K562 (cell line): Measurements from ENCODE around the gene GTPBP1. TPM values are rescaled to one million over a fixed set of nuclear protein-coding genes. Genes with fewer than 3 reads are reported as not detected.

ENCODE experiments used
- ATAC-seq: fragments of 200-7000 bp; cut with Tn5 transposase; 3 replicates; pipeline ENCODE4 v1.9.1; 2020; ENCODE audit warnings: moderate library complexity
- BruUV-seq: library from RNA; stranded (reverse); fragments of 400-500 nt; replicated peaks from 2 replicates; lab custom pipeline; 2021; lab: Mats Ljungman, UMichigan
- CTCF ChIA-PET: fragments of 300-600 bp; formaldehyde crosslinking; extraction: SDS; loops from one replicate; lab custom pipeline; 2021; ENCODE audit warnings: low intra/inter-chr PET ratio; lab: Yijun Ruan, JAX
- POLR2A ChIA-PET: fragments of 300-600, 350-650 bp; sonication (Branson Sonifier 250); formaldehyde crosslinking; extraction: SDS; loops from one replicate; lab custom pipeline; 2021; ENCODE audit warnings: antibody characterized with exemption, inconsistent platforms; lab: Yijun Ruan, JAX
- DNase-seq, 4 experiments: peaks; one replicate each; pipeline versions ENCODE4 v3.0.0 to v3.0.0-alpha.2; 2011 to 2018; ENCODE audit warnings: low spot score in 3 of 4, mixed read lengths in 3 of 4; ENCODE audit errors: extremely low read depth in 1 of 4
- FAIRE-seq: peaks from 2 replicates; lab custom pipeline; 2011; peaks lifted over from hg19 to GRCh38; lab: Jason Lieb, UNC
- H2AFZ ChIP-seq: 2 replicates; pipeline ENCODE4 v1.6.0; 2011; ENCODE audit warnings: low read depth, low read length, control low read depth, inconsistent platforms
- H3K27ac ChIP-seq: fragments of 200-600 bp; 3 replicates; pipeline ENCODE4 v1.8.0; 2011; ENCODE audit warnings: low read depth, mild to moderate bottlenecking, control low read depth, inconsistent platforms, low read length, moderate library complexity, mixed read lengths; ENCODE audit errors: extremely low read depth
- H3K27me3 ChIP-seq, 2 experiments: fragments of 300-600 bp in 1 of 2; 2 replicates in 1 of 2; 3 replicates in 1 of 2; pipeline versions ENCODE4 v1.6.0 to v1.8.0; 2011; ENCODE audit warnings: inconsistent platforms in 2 of 2, low read length in 2 of 2, mild to moderate bottlenecking in 1 of 2, mixed read lengths in 1 of 2, moderate library complexity in 1 of 2; ENCODE audit not compliant: control insufficient read depth in 2 of 2, insufficient read depth in 2 of 2
- H3K36me3 ChIP-seq: fragments of 300-600 bp; 3 replicates; pipeline ENCODE4 v1.8.0; 2011; ENCODE audit warnings: mild to moderate bottlenecking, low read length, inconsistent platforms; ENCODE audit not compliant: control insufficient read depth, insufficient read depth
- H3K4me1 ChIP-seq, 2 experiments: fragments of 200-600 bp in 1 of 2; replicated peaks in 1 of 2; 2 replicates in 1 of 2; 3 replicates in 1 of 2; pipeline versions ENCODE4 v1.5.1 to v1.8.0; 2011; ENCODE audit warnings: inconsistent platforms in 2 of 2, low read length in 2 of 2, mild to moderate bottlenecking in 1 of 2, mixed read lengths in 1 of 2, moderate library complexity in 1 of 2; ENCODE audit not compliant: control insufficient read depth in 2 of 2, insufficient read depth in 2 of 2
- H3K4me2 ChIP-seq: 2 replicates; pipeline ENCODE4 v1.6.1; 2011; ENCODE audit warnings: low read length, control low read depth, inconsistent platforms, mixed read lengths; ENCODE audit not compliant: insufficient read depth
- H3K4me3 ChIP-seq: fragments of 200-600 bp; sonication (generic), shearing (Covaris generic); 2 replicates; pipeline ENCODE4 v1.5.1; 2016; ENCODE audit warnings: control low read depth, inconsistent platforms
- H3K79me2 ChIP-seq: fragments of 200-600 bp; 3 replicates; pipeline ENCODE4 v1.8.0; 2011; ENCODE audit warnings: low read length, inconsistent platforms; ENCODE audit not compliant: control insufficient read depth, insufficient read depth
- H3K9ac ChIP-seq, 2 experiments: 2 replicates each; pipeline versions ENCODE4 v1.6.0 to v1.6.1; 2011; ENCODE audit warnings: low read depth in 2 of 2, low read length in 2 of 2, control low read depth in 1 of 2, inconsistent platforms in 1 of 2, mild to moderate bottlenecking in 1 of 2, mixed read lengths in 1 of 2; ENCODE audit not compliant: insufficient read depth in 1 of 2
- H3K9me1 ChIP-seq: one replicate; pipeline ENCODE4 v1.6.0; 2011; ENCODE audit warnings: inconsistent platforms, mild to moderate bottlenecking, low read length, moderate library complexity; ENCODE audit not compliant: control insufficient read depth, insufficient read depth
- H3K9me3 ChIP-seq: replicated peaks from 2 replicates; pipeline ENCODE4 v1.5.1; 2011; ENCODE audit warnings: low read depth, low read length, inconsistent platforms; ENCODE audit not compliant: control insufficient read depth, insufficient read depth
- H4K20me1 ChIP-seq: replicated peaks from 2 replicates; pipeline ENCODE4 v1.6.1; 2011; ENCODE audit warnings: low read length, inconsistent platforms, mixed read lengths; ENCODE audit not compliant: control insufficient read depth, insufficient read depth
- BMI1 ChIP-seq: fragments of 150-350 bp; IDR thresholded peaks from 2 replicates; pipeline ENCODE4 v1.6.1; 2014; ENCODE audit warnings: low read length
- BRCA1 ChIP-seq, 2 experiments: fragments of 450-650 bp in 1 of 2; sonication (generic) in 1 of 2; formaldehyde crosslinking in 1 of 2; IDR thresholded peaks; 2 replicates each; pipeline versions ENCODE4 v1.5.0 to v1.6.1; 2017 to 2020; ENCODE audit warnings: mild to moderate bottlenecking in 1 of 2, missing genetic modification reagents in 1 of 2
- HIVEP1 ChIP-seq: fragments of 250-450 bp; sonication (Bioruptor Pico); IDR thresholded peaks from 2 replicates; pipeline ENCODE4 v1.4.0; 2020; ENCODE audit warnings: mild to moderate bottlenecking
- KLF13 ChIP-seq: fragments of 450-650 bp; IDR thresholded peaks from 2 replicates; pipeline ENCODE4 v1.6.1; 2016; ENCODE audit warnings: missing genetic modification characterization, low read depth, mild to moderate bottlenecking, missing compliant biosample characterization, moderate library complexity, borderline replicate concordance
- MYC ChIP-seq, 2 experiments: fragments of 250-450 bp in 1 of 2; sonication (Bioruptor Pico) in 1 of 2; IDR thresholded peaks; 2 replicates each; pipeline versions ENCODE4 v1.5.1 to v1.6.1; 2012 to 2021; ENCODE audit warnings: low read depth in 2 of 2, borderline replicate concordance in 1 of 2, improper control_type of control experiment in 1 of 2, low read length in 1 of 2, mild to moderate bottlenecking in 1 of 2, moderate library complexity in 1 of 2
- RBFOX2 ChIP-seq: fragments of 200-400 bp; formaldehyde crosslinking; IDR thresholded peaks from 2 replicates; pipeline ENCODE4 v1.6.1; 2017; ENCODE audit warnings: low read depth, mild to moderate bottlenecking, low read length, moderate library complexity
- SAP30 ChIP-seq: fragments of 200-600 bp; sonication (generic); IDR thresholded peaks from 2 replicates; pipeline ENCODE4 v1.6.1; 2012; ENCODE audit warnings: borderline replicate concordance, low read depth, mild to moderate bottlenecking, moderate library complexity, low read length, control low read depth, inconsistent platforms; ENCODE audit not compliant: insufficient read depth, poor library complexity, severe bottlenecking
- UBTF ChIP-seq, 2 experiments: IDR thresholded peaks; 2 replicates each; pipeline ENCODE4 v1.6.1; 2012; ENCODE audit warnings: improper control_type of control experiment in 2 of 2, low read depth in 2 of 2, low read length in 2 of 2, borderline replicate concordance in 1 of 2
- ZNF695 ChIP-seq: fragments of 450-650 bp; formaldehyde crosslinking; IDR thresholded peaks from 2 replicates; pipeline ENCODE4 v1.4.0; 2020; ENCODE audit warnings: mild to moderate bottlenecking, moderate library complexity
- WGBS: fragments of 100-300 bp; shearing (Covaris generic); methylation state at CpG from one replicate; pipeline ENCODE4 v1.1.6; 2016; ENCODE audit warnings: low coverage, mixed read lengths; ENCODE audit not compliant: insufficient coverage; ENCODE audit errors: missing lambda C conversion rate; 5-methylcytosine and 5-hydroxymethylcytosine counted together
- in situ Hi-C: fragments of 300-500 bp; cut with MboI; formaldehyde crosslinking; loops from 4 replicates; pipeline ENCODE4 v1.15.0; 2018; ENCODE audit warnings: inconsistent platforms, mixed read lengths
- intact Hi-C: fragments of 100-400 bp; cut with micrococcal nuclease; formaldehyde crosslinking; loops from 2 replicates; pipeline ENCODE4 v1.14.2; 2022
- polyA plus RNA-seq, 8 experiments: library from polyadenylated mRNA; depleted of rRNA in 4 of 8; stranded (reverse) in 5 of 8; unstranded in 3 of 8; fragments of >200 nt; fragmentation: Nextera tagmentation in 2 of 8; fragmentation: Illumina TruSeq in 1 of 8; extraction: Ambion mirVana in 2 of 8; extraction: Trizol in 1 of 8; gene quantifications; 2 replicates each; pipeline versions ENCODE4 v1.2.1 to v1.2.3, GENCODE V29; 2011 to 2014; ENCODE audit warnings: inconsistent platforms in 1 of 8, missing spikeins in 1 of 8
- total RNA-seq, 7 experiments: library from RNA; depleted of rRNA in 6 of 7; stranded (reverse); fragments of >200 nt in 6 of 7; fragmentation: Illumina TruSeq in 2 of 7; extraction: Trizol in 2 of 7; gene quantifications; 2 replicates each; pipeline versions ENCODE4 v1.2.1 to v1.2.3, GENCODE V29; 2011 to 2021; ENCODE audit warnings: low replicate concordance in 1 of 7
- TF ChIP-seq, protein P1 (sequence below): sonication (generic); formaldehyde crosslinking; IDR thresholded peaks from 2 replicates; pipeline ENCODE4 v1.8.0; 2022; ENCODE audit warnings: mild to moderate bottlenecking, missing genetic modification reagents
- TF ChIP-seq, protein P2 (sequence below): fragments of 250-450 bp; sonication (Bioruptor Pico); IDR thresholded peaks from 2 replicates; pipeline ENCODE4 v1.8.0; 2021; ENCODE audit warnings: borderline replicate concordance, mild to moderate bottlenecking, moderate library complexity; ENCODE audit not compliant: poor library complexity, severe bottlenecking
- TF ChIP-seq, protein P3 (sequence below): sonication (generic); formaldehyde crosslinking; IDR thresholded peaks from 2 replicates; pipeline ENCODE4 v1.9.0; 2022; ENCODE audit warnings: mild to moderate bottlenecking, missing genetic modification reagents
- TF ChIP-seq, protein P4 (sequence below): sonication (generic); formaldehyde crosslinking; IDR thresholded peaks from 2 replicates; pipeline ENCODE4 v1.8.0; 2022; ENCODE audit warnings: missing genetic modification reagents, mild to moderate bottlenecking, moderate library complexity, borderline replicate concordance

Gene GTPBP1
- total and polyA plus RNA-seq, 9 of the 15 experiments (the other 6 are each of a cell fraction or from before 2014, with no cell fraction given): 0.83 to 53.2 (median 23.3) TPM

GRCh38 chr22:38706101-38706900 is 557 bp downstream of the GTPBP1 start:
- DNase-seq (peak in 2 of 4 experiments; percentile 69 to 71), ATAC-seq (peak; percentile 6), FAIRE-seq (no peak)
- peak overlapping the region; percentile 91 for H3K4me2 ChIP-seq
- H3K4me1 ChIP-seq: peaks cover 24 to 40% of the 10 kb centered on the region in 2 experiments; a peak in 4 of 5 replicates
- no peaks in the 10 kb centered on the region for H3K9me3 ChIP-seq
- H3K9me1 ChIP-seq: no peaks in the 10 kb centered on the region
- in situ Hi-C loops: no loop called here
- peaks cover 60% of the 10 kb centered on the region for H3K79me2 ChIP-seq
- peak overlapping the region; percentile 86 to 97 for H3K9ac ChIP-seq
- H3K27ac ChIP-seq: peak overlapping the region; percentile 91
- H4K20me1 ChIP-seq: peaks cover 18% of the 10 kb centered on the region
- CTCF ChIA-PET: no interaction called here
- BruUV-seq: no TSS peak
- peaks cover 31% of the 10 kb centered on the region; the same call in 2 of the 3 replicates for H3K36me3 ChIP-seq
- intact Hi-C loops: no loop called here
- H3K4me3 ChIP-seq: peak overlapping the region; percentile 94
- POLR2A ChIA-PET: interaction anchor here (0.6 to 2.7 kb wide), 14 partner anchors 8 to 158 kb away, joined by 3 to 9 read pairs (median 4); partner anchors contain the start of gene TOMM22
- H3K27me3 ChIP-seq: no peaks in the 10 kb centered on the region
- H2AFZ ChIP-seq: no peak overlapping the region
- WGBS: 0% methylated on average over 18 of the region's 80 CpGs
- TF ChIP-seq, protein P1, sequence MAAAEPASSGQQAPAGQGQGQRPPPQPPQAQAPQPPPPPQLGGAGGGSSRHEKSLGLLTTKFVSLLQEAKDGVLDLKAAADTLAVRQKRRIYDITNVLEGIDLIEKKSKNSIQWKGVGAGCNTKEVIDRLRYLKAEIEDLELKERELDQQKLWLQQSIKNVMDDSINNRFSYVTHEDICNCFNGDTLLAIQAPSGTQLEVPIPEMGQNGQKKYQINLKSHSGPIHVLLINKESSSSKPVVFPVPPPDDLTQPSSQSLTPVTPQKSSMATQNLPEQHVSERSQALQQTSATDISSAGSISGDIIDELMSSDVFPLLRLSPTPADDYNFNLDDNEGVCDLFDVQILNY (CRISPR knock-in tag): no peak
- TF ChIP-seq ZNF695 (CRISPR knock-in tag) (no peak), BRCA1 (IDR thresholded peaks at IDR 0.05) (no peak), BRCA1 (CRISPR knock-in tag; IDR thresholded peaks at IDR 0.05) (0 out of 2 replicates have a peak, but pooled peaks have one; percentile 25), HIVEP1 (CRISPR knock-in tag) (no peak), KLF13 (no peak), SAP30 (no peak), MYC (IDR thresholded peaks at IDR 0.05; ENCODE audit: low read depth, low read length) (peak; percentile 27; the same call in 1 of the 2 replicates), MYC (CRISPR knock-in tag; IDR thresholded peaks at IDR 0.05; ENCODE audit: borderline replicate concordance, low read depth) (no peak), UBTF (IDR thresholded peaks at IDR 0.05; ENCODE audit: borderline replicate concordance in 1 of 2, low read depth in 2 of 2, low read length in 2 of 2) (0 out of 4 replicates have a peak, but pooled peaks have one; percentile 4 to 40), RBFOX2 (peak; percentile 75), BMI1 (no peak)
- TF ChIP-seq, protein P2, sequence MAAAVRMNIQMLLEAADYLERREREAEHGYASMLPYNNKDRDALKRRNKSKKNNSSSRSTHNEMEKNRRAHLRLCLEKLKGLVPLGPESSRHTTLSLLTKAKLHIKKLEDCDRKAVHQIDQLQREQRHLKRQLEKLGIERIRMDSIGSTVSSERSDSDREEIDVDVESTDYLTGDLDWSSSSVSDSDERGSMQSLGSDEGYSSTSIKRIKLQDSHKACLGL: no peak
- TF ChIP-seq, protein P3, sequence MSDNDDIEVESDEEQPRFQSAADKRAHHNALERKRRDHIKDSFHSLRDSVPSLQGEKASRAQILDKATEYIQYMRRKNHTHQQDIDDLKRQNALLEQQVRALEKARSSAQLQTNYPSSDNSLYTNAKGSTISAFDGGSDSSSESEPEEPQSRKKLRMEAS (CRISPR knock-in tag): peak; percentile 54; the same call in 1 of the 2 replicates
- TF ChIP-seq, protein P4, sequence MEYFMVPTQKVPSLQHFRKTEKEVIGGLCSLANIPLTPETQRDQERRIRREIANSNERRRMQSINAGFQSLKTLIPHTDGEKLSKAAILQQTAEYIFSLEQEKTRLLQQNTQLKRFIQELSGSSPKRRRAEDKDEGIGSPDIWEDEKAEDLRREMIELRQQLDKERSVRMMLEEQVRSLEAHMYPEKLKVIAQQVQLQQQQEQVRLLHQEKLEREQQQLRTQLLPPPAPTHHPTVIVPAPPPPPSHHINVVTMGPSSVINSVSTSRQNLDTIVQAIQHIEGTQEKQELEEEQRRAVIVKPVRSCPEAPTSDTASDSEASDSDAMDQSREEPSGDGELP (CRISPR knock-in tag): peak; percentile 50; the same call in 1 of the 2 replicates
